ENCODE results near the gene CNIH1.

DNA sequence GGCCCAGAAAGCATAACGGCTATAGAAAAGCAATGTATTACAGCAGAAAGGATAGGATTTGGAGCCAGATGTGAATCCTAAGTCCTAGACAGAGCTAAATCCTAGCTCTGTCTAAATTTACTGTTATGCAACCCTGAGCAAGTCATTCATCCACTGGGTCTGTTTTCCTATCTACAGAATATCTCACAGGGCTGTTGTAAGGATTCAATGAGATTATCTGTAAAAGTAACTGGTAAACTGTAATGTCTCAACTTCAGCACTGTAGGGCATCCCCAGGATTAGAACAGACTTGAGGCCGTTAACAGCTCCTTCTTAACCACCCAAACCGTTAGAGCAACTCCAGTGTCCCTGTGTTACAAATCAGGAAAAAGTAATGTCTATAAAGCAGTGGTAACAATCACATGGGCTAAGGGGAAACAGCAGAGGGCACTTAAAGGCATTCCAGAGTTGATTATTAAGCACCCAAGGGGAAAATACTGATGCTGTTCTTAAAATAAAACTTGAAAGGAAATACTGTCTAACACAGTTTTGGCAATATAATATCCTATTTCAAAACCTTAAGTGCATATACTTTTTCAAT lies 37.6 kb upstream of the CNIH1 start:
- TF ChIP-seq, protein P1, sequence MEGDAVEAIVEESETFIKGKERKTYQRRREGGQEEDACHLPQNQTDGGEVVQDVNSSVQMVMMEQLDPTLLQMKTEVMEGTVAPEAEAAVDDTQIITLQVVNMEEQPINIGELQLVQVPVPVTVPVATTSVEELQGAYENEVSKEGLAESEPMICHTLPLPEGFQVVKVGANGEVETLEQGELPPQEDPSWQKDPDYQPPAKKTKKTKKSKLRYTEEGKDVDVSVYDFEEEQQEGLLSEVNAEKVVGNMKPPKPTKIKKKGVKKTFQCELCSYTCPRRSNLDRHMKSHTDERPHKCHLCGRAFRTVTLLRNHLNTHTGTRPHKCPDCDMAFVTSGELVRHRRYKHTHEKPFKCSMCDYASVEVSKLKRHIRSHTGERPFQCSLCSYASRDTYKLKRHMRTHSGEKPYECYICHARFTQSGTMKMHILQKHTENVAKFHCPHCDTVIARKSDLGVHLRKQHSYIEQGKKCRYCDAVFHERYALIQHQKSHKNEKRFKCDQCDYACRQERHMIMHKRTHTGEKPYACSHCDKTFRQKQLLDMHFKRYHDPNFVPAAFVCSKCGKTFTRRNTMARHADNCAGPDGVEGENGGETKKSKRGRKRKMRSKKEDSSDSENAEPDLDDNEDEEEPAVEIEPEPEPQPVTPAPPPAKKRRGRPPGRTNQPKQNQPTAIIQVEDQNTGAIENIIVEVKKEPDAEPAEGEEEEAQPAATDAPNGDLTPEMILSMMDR (IDR thresholded peaks at IDR 0.05), result no peak
- TF ChIP-seq POLR2A (IDR thresholded peaks at IDR 0.05), result no peak
